GM19238 (cell line): ENCODE measurements around the gene ZNF148.

Experiments
- DNase-seq: peaks from one replicate; pipeline ENCODE4 v3.0.0; 2011; ENCODE audit warnings: low spot score; ENCODE audit not compliant: insufficient read length

ZNF148 gene

DNA sequence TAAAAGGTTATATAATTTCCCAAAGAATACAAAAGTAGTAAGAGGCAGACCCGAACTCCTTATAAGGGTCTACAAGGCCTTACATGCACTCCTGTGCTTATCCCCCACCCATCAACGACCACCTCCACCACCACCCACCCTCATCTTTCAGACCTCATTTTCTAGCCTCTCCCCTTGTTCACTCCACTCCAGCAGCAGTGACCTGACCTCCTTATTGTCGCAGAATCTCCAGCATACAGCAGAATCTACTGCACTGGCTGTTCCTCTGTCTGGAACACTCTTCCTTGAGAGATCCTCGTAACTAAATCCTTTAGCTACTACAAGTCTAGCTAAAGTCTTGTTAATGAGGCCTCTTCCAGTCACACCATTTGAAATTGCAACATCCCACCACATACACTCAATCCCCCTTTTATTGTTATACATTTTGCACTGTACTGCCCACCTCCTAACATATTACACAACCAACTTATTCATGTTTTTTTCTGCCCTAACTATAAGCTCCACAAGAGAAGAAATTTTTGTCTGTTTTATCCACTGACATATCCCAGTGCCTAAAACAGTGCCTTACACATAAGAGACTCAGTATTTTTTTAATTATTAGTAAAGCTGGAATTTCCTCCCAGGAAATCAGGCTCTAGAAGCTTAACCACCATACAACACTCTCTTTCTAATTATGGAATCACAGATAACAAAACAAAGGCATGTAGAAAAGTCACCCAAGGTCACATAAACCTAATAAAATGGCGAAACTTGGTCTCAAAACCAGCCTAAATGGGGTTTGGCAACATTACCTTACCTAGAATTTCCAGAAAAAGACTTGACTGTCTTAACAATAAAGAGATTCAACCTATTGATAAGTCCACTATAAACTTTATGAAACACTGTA is 40.2 kb downstream of the ZNF148 start:
- no peak for DNase-seq

DNA sequence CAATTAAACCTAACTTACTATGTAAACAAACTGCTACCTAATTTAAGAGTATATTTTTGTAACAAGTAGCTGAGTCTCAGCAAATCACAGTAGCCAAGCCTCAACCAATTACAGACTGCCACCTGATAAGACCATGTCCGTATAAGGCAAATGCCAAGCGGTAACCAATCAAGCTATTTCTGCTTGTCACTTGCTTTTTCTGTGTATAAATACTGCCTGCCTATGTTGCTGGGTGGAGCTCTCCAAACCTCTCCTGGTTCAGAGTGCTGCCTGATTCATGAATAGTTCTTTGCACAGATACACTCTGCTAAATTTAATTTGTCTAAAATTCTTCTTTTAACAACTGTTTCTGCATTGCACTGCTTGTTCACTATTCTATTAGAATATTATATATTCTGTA is 42.6 kb downstream of the ZNF148 start:
- no peak for DNase-seq

DNA sequence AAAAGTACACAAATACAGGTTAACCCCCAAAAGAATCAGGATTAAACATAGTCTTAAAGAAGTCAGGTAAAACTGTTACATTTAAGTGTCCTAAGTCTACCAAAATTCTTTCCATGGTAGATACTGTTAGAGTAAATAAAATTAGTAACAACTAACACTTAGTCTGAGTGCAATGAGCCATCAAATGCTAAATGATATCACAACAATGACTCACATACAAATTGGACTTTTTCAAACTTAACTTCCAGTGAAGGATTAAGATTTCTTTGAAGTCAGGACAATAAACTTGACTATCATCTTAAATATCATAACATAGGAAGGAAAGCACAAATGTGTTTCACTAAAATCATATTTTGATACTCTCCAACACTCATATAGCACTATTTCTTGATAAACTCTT is 43.9 kb downstream of the ZNF148 start:
- DNase-seq, result no peak

DNA sequence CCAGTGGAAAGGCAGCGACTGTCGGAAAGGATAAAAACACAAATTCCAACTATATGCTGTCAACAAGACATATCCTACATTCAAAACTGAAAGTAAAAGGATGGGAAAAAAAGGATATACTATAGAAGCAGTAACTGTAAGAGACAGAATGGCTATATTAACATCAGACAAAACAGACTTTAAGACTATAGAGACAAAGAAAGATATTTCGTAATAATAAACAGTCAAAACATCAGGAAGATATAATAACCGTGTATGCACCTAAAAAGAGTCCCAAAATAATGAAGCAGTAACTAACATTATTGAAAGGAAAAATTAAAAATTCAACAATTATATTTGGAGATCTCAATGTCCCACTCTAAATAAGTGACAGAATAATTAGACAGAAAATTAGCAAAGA is 48.2 kb downstream of the ZNF148 start:
- DNase-seq, result no peak

DNA sequence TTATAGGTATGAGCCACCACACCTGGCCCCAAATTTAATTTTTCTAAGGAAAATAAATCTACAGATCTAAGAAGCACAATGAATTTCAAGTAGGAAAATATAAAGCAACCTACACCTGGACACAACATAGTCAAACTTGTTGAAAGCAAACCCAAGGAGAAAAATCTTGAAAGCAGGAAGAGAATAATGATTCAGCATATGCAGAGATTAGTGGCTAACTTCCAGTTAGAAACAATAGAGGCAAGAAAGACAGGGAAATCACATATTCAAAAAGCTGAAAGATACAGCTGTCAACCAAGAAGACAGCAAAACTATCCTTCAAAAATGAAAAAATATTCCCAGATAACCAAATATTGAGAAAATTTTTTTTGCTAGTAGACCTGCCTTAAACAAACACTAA is 49.4 kb downstream of the ZNF148 start:
- DNase-seq, result no peak

DNA sequence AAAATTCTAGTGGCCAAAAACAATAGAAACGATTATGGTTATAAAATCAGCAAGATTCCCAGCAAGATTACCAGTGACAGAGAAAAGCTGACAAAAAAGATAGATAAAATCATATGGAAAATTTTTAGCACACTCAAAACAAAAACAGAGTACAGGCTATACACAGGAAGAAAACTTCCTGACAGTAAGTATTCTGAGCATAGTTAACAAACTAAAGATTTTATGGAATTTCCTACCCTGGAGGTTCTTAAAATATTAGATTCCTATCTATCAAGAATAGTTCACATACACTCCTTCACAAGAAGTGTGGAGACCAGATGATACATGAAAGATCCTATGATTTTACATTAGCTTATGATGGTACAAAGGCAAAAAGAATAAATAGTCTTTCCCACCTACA is 50.8 kb downstream of the ZNF148 start:
- DNase-seq, result no peak

DNA sequence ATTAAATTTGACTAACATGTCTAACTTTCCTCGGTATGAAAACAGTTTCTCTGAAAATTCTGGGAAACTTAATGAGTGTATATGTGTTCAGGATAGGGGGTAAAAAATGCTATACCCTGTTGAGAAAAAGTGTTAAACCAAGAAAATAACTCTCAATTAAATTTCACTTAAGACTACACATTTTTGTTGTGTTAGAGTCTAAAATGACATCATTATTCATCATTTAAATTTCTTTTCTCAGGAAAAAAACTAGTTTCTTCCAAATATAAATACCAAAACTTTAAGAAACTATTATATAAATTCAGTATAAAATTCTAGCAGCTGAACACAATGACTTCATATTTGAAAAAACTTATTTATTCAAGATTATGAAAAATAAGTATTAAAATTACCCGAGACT is 52.2 kb downstream of the ZNF148 start:
- DNase-seq, result no peak

DNA sequence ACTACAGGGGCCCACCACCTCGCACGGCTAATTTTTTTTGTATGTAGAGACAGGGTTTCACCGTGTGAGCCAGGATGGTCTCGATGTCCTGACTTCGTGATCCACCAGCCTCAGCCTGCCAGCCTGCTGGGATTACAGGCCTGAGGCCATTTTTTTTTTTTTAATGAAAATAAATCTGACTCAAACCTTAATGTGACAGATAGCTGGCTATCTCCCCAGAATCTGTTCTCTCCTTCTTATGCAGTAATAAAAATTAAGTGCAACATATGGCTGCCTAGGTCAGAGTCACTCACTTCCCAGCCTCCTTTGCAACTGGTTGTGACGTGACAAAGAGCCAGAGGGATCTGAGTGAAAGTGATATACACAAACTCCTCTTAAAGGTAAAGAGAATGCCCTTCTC is 53.0 kb downstream of the ZNF148 start:
- no peak for DNase-seq

DNA sequence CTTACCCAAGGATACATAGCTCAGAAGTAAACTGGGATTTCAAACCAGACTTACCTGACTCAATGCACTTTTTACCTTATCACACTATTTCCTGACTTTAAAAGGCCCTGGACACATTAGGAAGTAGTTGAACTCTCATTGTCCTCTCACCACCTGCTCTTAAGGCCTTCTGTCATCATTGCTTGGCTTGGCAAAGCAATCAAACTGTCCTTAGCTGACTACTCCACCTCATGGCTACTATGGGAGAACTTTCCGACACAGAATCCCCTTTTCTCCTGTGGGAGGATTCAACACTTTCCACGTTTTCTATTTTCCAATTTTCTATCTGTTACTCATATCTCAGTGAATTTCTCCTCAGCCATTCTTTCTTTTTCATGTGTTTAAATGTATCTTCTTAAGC is 55.4 kb downstream of the ZNF148 start:
- DNase-seq, result no peak

DNA sequence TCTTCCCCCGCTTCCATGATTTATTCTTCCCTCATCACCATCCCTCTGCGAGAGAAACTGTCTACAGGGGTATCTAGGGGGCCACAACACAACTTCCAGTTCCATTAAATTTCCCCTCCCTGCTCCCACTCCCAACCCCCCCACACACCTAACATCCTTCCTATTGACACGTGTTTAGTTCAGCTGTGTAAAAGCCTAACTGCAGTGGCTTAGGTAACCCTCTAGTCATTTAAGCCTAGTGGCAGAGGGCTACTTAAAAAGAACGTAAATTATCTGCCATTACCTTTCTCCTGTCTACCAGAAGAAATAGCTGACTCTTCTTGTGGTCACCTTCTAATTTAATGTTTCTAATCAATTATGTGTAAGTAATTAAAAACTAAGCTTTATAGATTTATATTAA is 56.3 kb downstream of the ZNF148 start:
- DNase-seq, result no peak

DNA sequence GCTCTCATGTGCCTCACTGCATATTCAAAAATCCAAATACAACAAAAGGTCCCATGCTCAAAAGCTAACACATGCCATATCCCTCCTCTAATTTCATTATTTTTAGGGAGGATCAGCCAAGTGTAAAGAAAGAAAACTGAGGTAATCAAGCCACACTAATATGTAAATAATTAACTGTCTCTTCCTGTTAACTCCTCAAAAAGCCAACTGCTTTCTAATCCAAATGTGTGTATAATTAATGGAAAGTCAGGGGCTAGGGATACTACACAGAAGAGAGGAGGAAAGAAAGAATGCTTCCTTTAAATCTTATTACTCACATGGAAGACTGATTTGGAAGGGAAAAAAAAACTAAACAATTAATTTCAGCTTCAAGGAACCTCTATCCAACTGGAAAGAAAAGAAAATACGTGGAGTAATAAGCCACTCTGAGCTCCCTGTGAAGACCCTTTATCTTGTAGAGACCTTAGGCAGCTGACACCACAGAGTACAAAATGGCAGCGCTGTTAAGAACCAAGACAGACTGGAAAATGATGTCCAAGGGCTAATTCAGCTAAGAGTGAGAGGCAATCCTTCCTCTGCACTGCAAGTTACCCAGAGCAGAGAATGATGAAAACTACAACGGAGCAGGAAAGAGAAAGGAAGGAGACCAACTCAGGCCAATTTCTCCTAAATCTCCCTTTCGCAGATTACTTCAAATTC is 56.8 kb downstream of the ZNF148 start:
- DNase-seq, result no peak

DNA sequence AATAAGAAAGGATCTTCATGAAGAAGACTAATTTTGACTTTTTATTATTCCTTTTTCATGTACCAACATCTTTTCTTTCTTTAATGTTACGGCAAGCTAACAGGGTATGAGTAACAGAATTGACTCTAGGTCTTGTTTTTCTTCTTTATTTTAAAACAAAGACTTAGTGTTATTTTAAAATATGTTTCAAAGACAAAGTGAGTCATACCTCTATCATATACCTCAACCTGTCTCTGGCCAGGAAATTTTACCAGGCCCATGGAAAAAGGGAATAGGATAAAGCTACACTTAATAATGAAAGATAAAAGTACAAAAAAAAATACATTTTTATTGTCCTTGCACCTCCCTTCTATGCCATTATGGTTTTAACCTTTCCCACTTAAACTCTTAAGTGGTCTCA is 57.4 kb downstream of the ZNF148 start:
- no peak for DNase-seq

DNA sequence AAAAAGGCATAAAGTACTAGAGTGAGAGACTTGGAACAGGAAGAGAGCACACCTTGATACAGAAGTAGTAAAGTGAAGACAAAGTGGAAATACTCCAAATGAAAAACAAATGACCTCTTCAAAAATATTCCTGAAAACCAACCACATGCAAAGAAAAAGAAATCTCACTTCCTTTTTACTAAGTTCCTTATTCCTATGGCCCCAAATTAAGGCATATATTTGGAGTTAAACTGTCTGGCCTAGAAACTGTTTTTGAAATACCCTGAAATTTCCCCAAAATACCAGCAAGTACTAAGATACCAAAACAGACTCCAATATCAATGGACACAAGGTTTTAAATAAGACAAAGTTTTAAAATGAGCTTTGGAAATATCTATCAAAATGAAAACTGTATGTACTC is 58.2 kb downstream of the ZNF148 start:
- DNase-seq, result no peak

DNA sequence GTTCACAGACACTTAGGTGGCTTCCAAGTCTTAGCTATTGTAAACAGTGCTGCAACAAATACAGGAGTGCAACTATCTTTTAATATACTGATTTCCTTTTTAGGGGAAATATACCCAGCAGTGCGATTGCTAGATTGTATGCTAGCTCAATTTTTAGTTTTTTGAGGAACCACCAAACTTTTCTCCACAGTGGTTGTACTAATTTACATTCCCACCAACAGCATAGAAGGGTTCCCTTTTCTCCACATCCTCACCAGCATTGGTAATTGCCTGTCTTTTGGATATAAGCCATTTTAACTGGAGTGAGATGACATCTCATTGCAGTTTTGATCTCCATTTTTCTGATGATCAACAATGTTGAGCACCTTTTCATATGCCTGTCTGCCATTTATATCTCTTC is 58.9 kb downstream of the ZNF148 start:
- DNase-seq, result no peak

DNA sequence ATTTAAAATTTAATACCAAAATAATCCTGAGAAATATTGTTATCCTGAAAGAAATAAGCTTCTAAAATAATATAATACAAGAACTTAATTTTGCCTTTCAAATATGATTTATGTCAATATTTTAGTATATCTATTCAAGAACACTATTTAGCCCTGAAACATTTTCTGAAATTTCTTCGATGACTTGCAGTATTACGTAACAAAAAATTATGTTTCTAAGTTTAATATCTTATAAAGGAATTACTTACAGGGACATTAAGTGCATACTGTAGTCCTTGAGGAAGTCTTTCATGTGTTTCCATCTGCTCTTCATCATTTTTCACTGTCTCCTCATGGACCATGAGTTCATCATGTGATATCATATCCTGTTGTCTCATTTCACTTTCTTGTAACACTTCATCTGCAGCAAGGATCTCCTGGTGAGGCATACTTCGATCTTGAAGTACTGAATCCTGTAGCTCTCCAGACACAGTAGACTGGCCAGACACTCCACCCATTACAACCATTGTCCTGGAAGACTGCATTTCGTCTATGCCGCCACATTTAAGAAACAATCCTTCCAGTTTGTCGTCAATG is 62.0 kb downstream of the ZNF148 start:
- DNase-seq, result no peak

DNA sequence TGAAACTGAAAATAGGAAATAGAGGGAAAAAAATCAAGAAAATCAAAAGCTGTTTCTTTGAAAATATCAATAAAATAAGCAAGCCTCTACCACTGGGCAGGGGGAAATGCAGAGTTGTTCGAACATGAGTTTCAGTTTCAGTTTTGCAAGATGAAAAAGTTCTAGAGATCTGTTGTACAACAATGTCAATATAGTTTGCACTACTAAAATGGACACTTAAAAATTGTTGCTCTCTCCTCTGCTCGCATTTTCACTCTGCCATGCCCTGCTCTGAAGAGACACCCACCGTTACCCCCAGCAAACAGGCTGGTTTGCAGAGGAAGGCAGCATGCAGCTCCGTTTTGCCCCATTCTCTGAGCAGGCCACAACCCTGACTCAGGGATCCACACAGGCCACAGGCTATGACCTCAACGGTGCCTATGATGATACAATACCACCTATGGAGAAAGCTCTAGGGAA is 64.5 kb downstream of the ZNF148 start:
- peak; percentile 8 for DNase-seq

DNA sequence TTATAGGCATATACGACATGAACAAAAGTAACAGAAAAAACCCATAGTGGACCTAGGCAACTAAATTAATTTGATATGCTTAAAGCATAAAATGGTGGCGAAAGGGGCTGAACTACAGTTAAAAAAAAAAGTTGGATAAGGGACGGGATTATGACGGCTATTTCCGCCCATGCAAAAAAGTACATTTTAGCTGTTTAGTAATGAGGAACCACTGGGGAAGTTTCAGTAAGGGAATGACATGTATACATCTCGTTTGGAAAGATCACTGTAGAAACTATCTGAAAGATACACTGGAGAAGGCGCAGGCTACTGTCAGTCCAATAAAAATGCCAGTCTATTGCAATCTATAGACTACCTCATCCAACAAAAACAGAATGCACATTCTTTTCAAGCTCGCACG is 65.6 kb downstream of the ZNF148 start:
- no peak for DNase-seq

DNA sequence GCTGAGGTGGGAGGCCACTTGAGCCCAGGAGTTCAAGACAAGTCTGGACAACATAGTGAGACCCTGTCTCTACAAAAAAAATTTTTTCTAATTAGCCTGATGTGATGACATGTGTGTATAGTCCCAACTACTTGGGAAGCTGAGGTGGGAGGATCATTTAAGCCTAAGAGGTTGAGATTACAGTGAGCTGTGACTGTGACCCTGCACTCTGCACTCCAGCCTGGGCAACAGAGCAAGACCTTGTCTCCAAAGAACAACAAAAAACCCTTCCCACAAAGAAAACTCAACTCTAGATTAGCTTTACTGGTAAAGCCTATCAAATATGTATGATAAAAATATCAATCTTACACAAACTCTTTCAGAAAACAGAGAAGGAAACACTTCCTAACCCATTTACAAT is 68.5 kb downstream of the ZNF148 start:
- no peak for DNase-seq

DNA sequence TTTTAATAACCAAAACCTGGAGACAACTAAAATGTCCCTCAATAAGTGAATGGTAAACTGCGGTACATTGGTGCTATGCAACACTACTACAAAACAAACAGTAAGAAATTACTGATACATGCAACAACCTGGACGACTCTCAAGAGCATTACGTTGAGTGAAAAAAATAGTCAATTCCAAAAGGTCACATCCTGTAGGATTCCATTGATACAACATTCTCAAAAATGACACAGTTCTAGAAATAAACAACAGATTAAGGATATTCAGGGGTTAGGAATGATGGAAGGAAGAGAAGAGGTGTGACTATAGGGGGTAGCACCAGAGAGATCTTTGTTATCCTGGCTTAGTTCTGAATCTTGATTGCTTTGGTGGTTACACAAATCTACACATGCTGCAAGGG is 72.2 kb downstream of the ZNF148 start:
- no peak for DNase-seq

DNA sequence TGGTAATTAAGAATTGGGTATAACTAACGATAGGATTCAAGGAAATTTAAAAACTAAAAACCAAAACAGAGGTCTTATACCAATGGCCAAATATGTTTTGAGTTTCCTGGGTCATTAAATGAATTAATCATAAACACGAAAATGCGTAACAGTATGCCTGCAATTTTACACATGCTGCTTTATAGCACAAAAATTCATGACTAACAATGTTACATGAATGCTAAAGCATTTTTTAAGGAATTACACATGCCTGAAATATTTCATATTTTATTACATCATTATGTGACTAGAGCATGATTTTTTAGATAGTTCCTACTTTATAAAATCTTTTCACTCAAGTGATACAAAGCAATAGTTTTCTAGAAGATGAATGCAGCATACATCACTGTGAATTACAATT is 74.7 kb downstream of the ZNF148 start:
- DNase-seq, result no peak

DNA sequence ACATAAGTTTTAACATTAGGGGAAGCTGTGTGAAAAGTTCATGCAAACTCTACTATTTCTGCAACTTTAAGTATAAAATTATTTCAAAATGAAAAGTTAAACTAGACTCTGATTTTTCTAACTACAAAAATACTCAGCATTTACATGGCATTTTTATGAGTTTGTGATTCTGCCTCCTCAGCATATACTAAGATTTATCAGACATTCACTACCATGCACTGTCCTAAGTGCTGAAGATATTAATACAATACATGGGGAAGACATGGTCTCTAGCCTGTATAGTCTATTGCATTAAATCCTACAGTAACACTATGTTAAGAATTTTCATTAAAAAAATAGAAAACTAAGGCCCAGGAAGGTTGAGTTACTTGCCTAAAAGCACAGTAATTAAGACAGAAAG is 80.7 kb downstream of the ZNF148 start:
- no peak for DNase-seq

DNA sequence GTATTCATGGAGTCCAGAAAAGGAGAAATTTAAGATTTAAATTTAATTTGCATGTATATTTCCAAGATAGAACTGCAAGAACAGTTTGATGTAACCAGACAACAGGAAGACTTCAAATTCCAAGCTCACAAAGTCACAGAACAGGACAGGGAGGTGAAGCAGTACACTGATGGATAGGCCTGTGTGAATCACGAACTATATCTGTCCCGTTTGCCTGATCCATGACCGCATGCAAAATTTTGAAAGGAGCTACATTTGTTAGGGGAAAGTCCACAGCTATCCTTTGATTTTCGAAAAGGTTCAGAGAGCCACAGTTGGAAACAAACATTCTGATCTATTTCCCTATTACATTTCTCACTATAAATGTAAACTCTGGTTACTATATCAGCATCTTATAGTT is 83.1 kb downstream of the ZNF148 start:
- no peak for DNase-seq
